ENCODE measurements around the gene FAM216A. TPM values are rescaled to one million over a fixed set of nuclear protein-coding genes. Genes with fewer than 3 reads are reported as not detected.

The FAM216A gene
- total and polyA plus RNA-seq, 9 of the 15 experiments (the other 6 are each of a cell fraction or from before 2014, with no cell fraction given) = 17.2 to 96.9 (median 48.5) TPM

GRCh38 chr12:110501752-110502738 is 33.4 kb downstream of the FAM216A start, which contains the start of the genes RAD9B and VPS29 (continued):
- TF ChIP-seq CREB5 (CRISPR knock-in tag; IDR thresholded peaks at IDR 0.05) = no peak
- TF ChIP-seq HEY1 (CRISPR knock-in tag; IDR thresholded peaks at IDR 0.05; ENCODE audit: borderline replicate concordance) = no peak
- TF ChIP-seq ZNF518B (CRISPR knock-in tag; IDR thresholded peaks at IDR 0.05) = no peak
- TF ChIP-seq HMG20B (CRISPR knock-in tag; IDR thresholded peaks at IDR 0.05) = no peak
- TF ChIP-seq ZFP30 (CRISPR knock-in tag; IDR thresholded peaks at IDR 0.05; ENCODE audit: borderline replicate concordance) = no peak
- TF ChIP-seq THRB (CRISPR knock-in tag; conservative IDR thresholded peaks at IDR 0.05) = peak; percentile 88; the same call in 1 of the 2 replicates
- TF ChIP-seq, protein P1, sequence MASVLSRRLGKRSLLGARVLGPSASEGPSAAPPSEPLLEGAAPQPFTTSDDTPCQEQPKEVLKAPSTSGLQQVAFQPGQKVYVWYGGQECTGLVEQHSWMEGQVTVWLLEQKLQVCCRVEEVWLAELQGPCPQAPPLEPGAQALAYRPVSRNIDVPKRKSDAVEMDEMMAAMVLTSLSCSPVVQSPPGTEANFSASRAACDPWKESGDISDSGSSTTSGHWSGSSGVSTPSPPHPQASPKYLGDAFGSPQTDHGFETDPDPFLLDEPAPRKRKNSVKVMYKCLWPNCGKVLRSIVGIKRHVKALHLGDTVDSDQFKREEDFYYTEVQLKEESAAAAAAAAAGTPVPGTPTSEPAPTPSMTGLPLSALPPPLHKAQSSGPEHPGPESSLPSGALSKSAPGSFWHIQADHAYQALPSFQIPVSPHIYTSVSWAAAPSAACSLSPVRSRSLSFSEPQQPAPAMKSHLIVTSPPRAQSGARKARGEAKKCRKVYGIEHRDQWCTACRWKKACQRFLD (CRISPR knock-in tag; IDR thresholded peaks at IDR 0.05) = peak; percentile 99
- no peak for TF ChIP-seq OTX1 (CRISPR knock-in tag; IDR thresholded peaks at IDR 0.05)
- no peak for TF ChIP-seq RBM22 (IDR thresholded peaks at IDR 0.05; ENCODE audit: low read depth, low read length, poor library complexity, severe bottlenecking)
- TF ChIP-seq ZC3H4 (CRISPR knock-in tag; IDR thresholded peaks at IDR 0.05; ENCODE audit: borderline replicate concordance) = no peak; the same call in 1 of the 2 replicates
- TF ChIP-seq NR3C1 (CRISPR knock-in tag; IDR thresholded peaks at IDR 0.05) = no peak
- peak; percentile 68; the same call in 1 of the 2 replicates for TF ChIP-seq EHMT2 (IDR thresholded peaks at IDR 0.05)
- TF ChIP-seq SAFB2 (IDR thresholded peaks at IDR 0.05; ENCODE audit: borderline replicate concordance, low read depth, low read length, severe bottlenecking) = no peak
- TF ChIP-seq MCM2 (IDR thresholded peaks at IDR 0.05; ENCODE audit: low read depth) = no peak
- TF ChIP-seq TCF7L2 (IDR thresholded peaks at IDR 0.05; ENCODE audit: low read depth, low read length) = no peak
- peak; percentile 59 to 88 (median 88) for TF ChIP-seq YY1 (IDR thresholded peaks at IDR 0.05; ENCODE audit: borderline replicate concordance in 1 of 3, control insufficient read depth in 1 of 3, extremely low read depth in 1 of 3, insufficient read depth in 3 of 3, insufficient read length in 1 of 3, insufficient replicate concordance in 2 of 3, low read depth in 1 of 3, low read length in 2 of 3)
- TF ChIP-seq ILF3 (IDR thresholded peaks at IDR 0.05; ENCODE audit: borderline replicate concordance) = no peak

All from K562 (cell line).